ENCODE data around the gene NMBR. TPM values are rescaled to one million over a fixed set of nuclear protein-coding genes. Genes with fewer than 3 reads are reported as not detected.

NMBR gene
- total RNA-seq, 3 donors from 2014 or later = not detected

DNA sequence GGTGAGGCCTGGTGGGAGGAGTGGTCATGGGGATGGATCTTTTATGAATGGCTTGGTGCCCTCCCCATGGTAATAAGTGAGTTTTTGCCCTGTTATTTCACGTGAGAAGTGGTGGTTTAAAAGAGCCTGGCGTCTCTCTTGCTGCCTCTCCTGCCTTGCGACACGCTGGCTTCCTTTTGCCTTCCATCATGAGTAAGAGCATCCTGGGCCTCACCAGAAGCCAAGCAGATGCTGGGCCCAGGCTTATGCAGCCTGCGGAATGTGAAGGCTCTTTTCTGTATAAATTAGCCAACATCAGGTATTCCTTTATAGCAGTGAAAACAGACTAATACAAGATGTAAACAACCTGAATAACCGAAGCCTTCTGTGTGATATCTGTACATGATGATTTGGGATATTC lies 27.8 kb upstream of the NMBR start:
- ATAC-seq (no peak), DNase-seq (no peak)
- intact Hi-C loops (cut with DNase I, micrococcal nuclease) = no loop called here
- Histone ChIP-seq H3K4me1 (ENCODE audit: low read depth) (no peaks in the 10 kb centered on the region), H3K4me3 (no peak overlapping the region), H3K9me3 (peaks cover 6% of the 10 kb centered on the region), H3K36me3 (ENCODE audit: low read depth) (no peaks in the 10 kb centered on the region)
- TF ChIP-seq CTCF (IDR thresholded peaks at IDR 0.05) = no peak

- no peak for TF ChIP-seq CTCF (IDR thresholded peaks at IDR 0.05)
- intact Hi-C loops (cut with DNase I, micrococcal nuclease) = no loop called here
- ATAC-seq = no peak
- no peak overlapping the region for H3K4me3 ChIP-seq
- H3K4me1 ChIP-seq (ENCODE audit: low read depth) = no peaks in the 10 kb centered on the region
- H3K9me3 ChIP-seq = peaks cover 6% of the 10 kb centered on the region
- H3K36me3 ChIP-seq (ENCODE audit: low read depth) = no peaks in the 10 kb centered on the region
- DNase-seq = no peak
These were observed 27.1 kb upstream of the NMBR start for GRCh38 chr6:142173980-142174379.

DNA sequence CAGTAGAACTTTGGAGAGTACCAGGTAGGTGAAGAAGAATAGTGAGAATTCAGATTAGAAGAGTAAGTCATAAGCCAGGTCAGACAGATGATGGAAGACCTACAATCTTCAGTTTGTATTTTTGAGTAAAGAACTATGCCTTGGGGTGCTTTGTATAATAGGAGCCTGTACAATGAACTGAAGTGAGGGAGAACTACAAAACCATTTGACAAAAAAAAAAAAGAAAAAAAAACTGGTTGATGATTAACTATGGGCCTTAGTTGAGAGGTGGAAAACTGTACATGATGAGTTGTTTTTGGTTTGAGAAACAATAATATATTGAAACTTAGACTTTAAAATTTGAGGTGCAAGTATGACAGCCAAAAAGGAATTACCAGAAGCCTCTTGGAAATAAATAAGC lies 25.8 kb upstream of the NMBR start:
- no peak overlapping the region for H3K4me3 ChIP-seq
- no peaks in the 10 kb centered on the region for H3K4me1 ChIP-seq (ENCODE audit: low read depth)
- no peak for ATAC-seq
- no peak for DNase-seq
- intact Hi-C loops (cut with DNase I, micrococcal nuclease) = no loop called here
- H3K36me3 ChIP-seq (ENCODE audit: low read depth) = no peaks in the 10 kb centered on the region
- TF ChIP-seq CTCF (IDR thresholded peaks at IDR 0.05) = no peak
- H3K9me3 ChIP-seq = peaks cover under 1% of the 10 kb centered on the region

DNA sequence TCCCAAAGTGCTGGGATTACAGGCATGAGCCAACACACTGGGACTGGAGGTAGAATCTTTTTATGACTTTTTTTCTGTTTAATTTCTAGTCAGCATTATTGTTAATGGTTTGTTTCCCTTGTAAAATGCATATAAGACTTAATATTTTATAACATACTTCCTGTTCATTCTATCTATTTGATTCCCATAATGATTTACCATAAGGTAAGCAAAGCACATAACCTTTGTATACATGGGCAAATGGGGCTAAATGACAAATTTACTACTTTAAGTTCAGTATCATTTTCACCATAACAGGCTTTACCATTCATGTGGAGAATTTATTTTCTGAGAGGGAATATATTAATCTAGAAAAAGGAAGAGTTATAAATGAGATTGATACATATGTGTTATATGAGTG lies 24.4 kb upstream of the NMBR start:
- intact Hi-C loops (cut with DNase I, micrococcal nuclease) = no loop called here
- peak; percentile 24 for ATAC-seq
- no peaks in the 10 kb centered on the region for H3K4me1 ChIP-seq (ENCODE audit: low read depth)
- H3K36me3 ChIP-seq (ENCODE audit: low read depth) = no peaks in the 10 kb centered on the region
- no peaks in the 10 kb centered on the region for H3K9me3 ChIP-seq
- TF ChIP-seq CTCF (IDR thresholded peaks at IDR 0.05) = no peak
- DNase-seq = no peak
- H3K4me3 ChIP-seq = no peak overlapping the region

GRCh38 chr6:142167486-142167885 lies 20.6 kb upstream of the NMBR start:
- no peak overlapping the region for H3K4me3 ChIP-seq
- H3K9me3 ChIP-seq = no peaks in the 10 kb centered on the region
- H3K4me1 ChIP-seq (ENCODE audit: low read depth) = peaks cover 3% of the 10 kb centered on the region
- no peak for TF ChIP-seq CTCF (IDR thresholded peaks at IDR 0.05)
- H3K36me3 ChIP-seq (ENCODE audit: low read depth) = no peaks in the 10 kb centered on the region
- ATAC-seq (no peak), DNase-seq (no peak)
- intact Hi-C loops (cut with DNase I, micrococcal nuclease) = no loop called here

- intact Hi-C loops (cut with DNase I, micrococcal nuclease) = no loop called here
- Histone ChIP-seq H3K36me3 (ENCODE audit: low read depth) (no peaks in the 10 kb centered on the region), H3K9me3 (no peaks in the 10 kb centered on the region), H3K4me3 (no peak overlapping the region), H3K4me1 (ENCODE audit: low read depth) (peaks cover 7% of the 10 kb centered on the region)
- no peak for TF ChIP-seq CTCF (IDR thresholded peaks at IDR 0.05)
- ATAC-seq (no peak), DNase-seq (no peak)
These were observed 20.1 kb upstream of the NMBR start for GRCh38 chr6:142167071-142167470.

Measured in mucosa of descending colon (tissue), 3 donors.